ENCODE measurements around the gene BCAN.

The BCAN gene

DNA sequence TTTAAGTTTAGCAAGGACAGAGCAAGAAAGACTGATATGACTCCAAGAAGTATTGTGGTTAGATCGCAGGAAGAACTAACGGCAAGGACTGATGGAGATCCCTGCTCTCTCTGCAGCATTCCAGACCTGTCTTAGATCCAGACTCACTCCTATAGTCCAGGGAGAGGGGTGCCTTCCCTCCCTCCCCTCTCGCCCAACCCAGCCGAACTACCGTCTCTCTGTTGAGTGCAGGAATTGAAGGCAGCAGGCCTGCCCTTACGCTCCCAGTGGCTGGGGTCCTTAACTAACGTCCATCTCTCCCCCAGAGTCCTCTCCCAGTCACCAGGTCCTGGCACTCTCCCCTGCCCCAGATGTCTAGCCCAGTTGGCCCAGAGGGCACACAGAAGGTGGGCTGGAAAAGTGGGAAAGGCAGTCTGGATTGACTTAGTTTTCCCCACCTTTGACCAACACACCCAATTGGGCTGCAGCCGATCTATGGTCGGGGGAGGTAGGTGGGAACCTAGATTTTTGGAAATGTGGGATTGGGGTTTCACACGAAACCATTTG, 62.3 kb downstream of the BCAN start:
- Histone ChIP-seq H3K9me3 (ENCODE audit: control insufficient read depth, low read length) (no peaks in the 10 kb centered on the region), H3K9ac (ENCODE audit: low read length) (peak overlapping the region; percentile 89), H4K8ac (ENCODE audit: low read length) (no peak overlapping the region), H2BK15ac (ENCODE audit: low read depth, poor library complexity, severe bottlenecking) (no peak overlapping the region), H2AK5ac (ENCODE audit: low read length, severe bottlenecking) (peak overlapping the region; percentile 15), H3K36me3 (ENCODE audit: control insufficient read depth in 1 of 2, insufficient read depth in 2 of 2, low read depth in 1 of 2, low read length in 2 of 2) (peaks cover 14 to 27% of the 10 kb centered on the region in 2 experiments), H4K91ac (ENCODE audit: low read length) (no peak overlapping the region), H2BK5ac (ENCODE audit: low read depth, low read length, poor library complexity, severe bottlenecking) (no peak overlapping the region), H3K4me1 (ENCODE audit: control insufficient read depth, insufficient read depth, low read depth, low read length) (peaks cover 54% of the 10 kb centered on the region), H3K27me3 (ENCODE audit: control insufficient read depth in 1 of 2, insufficient read depth in 1 of 2, low read length in 2 of 2) (peaks cover 0 to 32% of the 10 kb centered on the region in 2 experiments), H3K79me1 (replicated peaks; ENCODE audit: low read length, poor library complexity, severe bottlenecking) (no peaks in the 10 kb centered on the region), H3K4me3 (ENCODE audit: insufficient read depth in 1 of 2, low read depth in 1 of 2, low read length in 2 of 2) (peak overlapping the region in 1 of 2 experiments; percentile 85), H3K4me2 (ENCODE audit: low read length, poor library complexity, severe bottlenecking) (peak overlapping the region; percentile 17), H3K14ac (ENCODE audit: low read length in 2 of 2) (peak overlapping the region in 1 of 2 experiments; percentile 57), H3K23ac (ENCODE audit: low read length in 2 of 2) (no peak overlapping the region), H2AFZ (ENCODE audit: low read depth, low read length) (no peak overlapping the region), H3K18ac (ENCODE audit: low read depth in 1 of 2, low read length in 2 of 2) (peak overlapping the region; percentile 37 to 88), H3K27ac (ENCODE audit: low read length, poor library complexity, severe bottlenecking) (no peak overlapping the region), H2BK120ac (ENCODE audit: low read depth, low read length) (no peak overlapping the region), H2BK12ac (ENCODE audit: low read length in 2 of 2) (peak overlapping the region in 1 of 2 experiments; percentile 87), H3K4ac (ENCODE audit: low read depth in 1 of 2, low read length in 2 of 2) (no peak overlapping the region)
- WGBS = 44% methylated on average over 9 of the region's 10 CpGs
- DNase-seq = no peak

DNA sequence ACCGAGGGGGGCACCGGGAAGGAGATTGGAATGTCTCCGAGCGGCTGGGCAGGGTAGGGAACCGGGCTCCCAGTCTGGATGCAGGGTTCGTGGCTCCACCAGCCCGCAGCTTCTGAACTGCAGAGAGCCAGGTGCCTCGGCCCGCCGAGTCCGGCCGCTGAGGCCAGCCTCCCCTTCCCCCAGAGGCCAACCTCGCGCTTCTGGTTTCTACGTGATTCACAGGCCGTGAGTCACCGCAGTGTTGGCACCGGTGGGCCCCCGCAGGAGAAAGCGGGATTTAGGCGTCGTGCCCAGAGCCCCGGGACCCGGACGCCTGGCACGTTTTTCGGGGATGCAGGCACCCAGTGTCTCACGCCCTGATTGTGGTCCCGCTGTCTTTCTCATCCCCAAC, 63.0 kb downstream of the BCAN start:
- Histone ChIP-seq H4K8ac (ENCODE audit: low read length) (peak overlapping the region; percentile 86), H3K9ac (ENCODE audit: low read length) (peak overlapping the region; percentile 89), H3K18ac (ENCODE audit: low read depth in 1 of 2, low read length in 2 of 2) (peak overlapping the region; percentile 44 to 88), H3K23ac (ENCODE audit: low read length in 2 of 2) (peak overlapping the region in 1 of 2 experiments; percentile 77), H2BK15ac (ENCODE audit: low read depth, poor library complexity, severe bottlenecking) (peak overlapping the region; percentile 40), H3K4me1 (ENCODE audit: control insufficient read depth, insufficient read depth, low read depth, low read length) (peaks cover 59% of the 10 kb centered on the region), H2BK120ac (ENCODE audit: low read depth, low read length) (peak overlapping the region; percentile 52), H3K4ac (ENCODE audit: low read depth in 1 of 2, low read length in 2 of 2) (peak overlapping the region; percentile 57 to 72), H2AK5ac (ENCODE audit: low read length, severe bottlenecking) (no peak overlapping the region), H2BK12ac (ENCODE audit: low read length in 2 of 2) (peak overlapping the region in 1 of 2 experiments; percentile 60), H3K4me3 (ENCODE audit: insufficient read depth in 1 of 2, low read depth in 1 of 2, low read length in 2 of 2) (peak overlapping the region; percentile 35 to 85), H3K79me1 (replicated peaks; ENCODE audit: low read length, poor library complexity, severe bottlenecking) (no peaks in the 10 kb centered on the region), H3K27ac (ENCODE audit: low read length, poor library complexity, severe bottlenecking) (no peak overlapping the region), H3K36me3 (ENCODE audit: control insufficient read depth in 1 of 2, insufficient read depth in 2 of 2, low read depth in 1 of 2, low read length in 2 of 2) (peaks cover 9 to 20% of the 10 kb centered on the region in 2 experiments), H4K91ac (ENCODE audit: low read length) (peak overlapping the region; percentile 71), H2BK5ac (ENCODE audit: low read depth, low read length, poor library complexity, severe bottlenecking) (no peak overlapping the region), H3K9me3 (ENCODE audit: control insufficient read depth, low read length) (no peaks in the 10 kb centered on the region), H3K27me3 (ENCODE audit: control insufficient read depth in 1 of 2, insufficient read depth in 1 of 2, low read length in 2 of 2) (peaks cover 0 to 31% of the 10 kb centered on the region in 2 experiments), H3K14ac (ENCODE audit: low read length in 2 of 2) (peak overlapping the region in 1 of 2 experiments; percentile 49), H2AFZ (ENCODE audit: low read depth, low read length) (no peak overlapping the region), H3K4me2 (ENCODE audit: low read length, poor library complexity, severe bottlenecking) (peak overlapping the region; percentile 87)
- under 1% methylated on average over 29 of the region's 29 CpGs for WGBS
- DNase-seq = peak; percentile 73

DNA sequence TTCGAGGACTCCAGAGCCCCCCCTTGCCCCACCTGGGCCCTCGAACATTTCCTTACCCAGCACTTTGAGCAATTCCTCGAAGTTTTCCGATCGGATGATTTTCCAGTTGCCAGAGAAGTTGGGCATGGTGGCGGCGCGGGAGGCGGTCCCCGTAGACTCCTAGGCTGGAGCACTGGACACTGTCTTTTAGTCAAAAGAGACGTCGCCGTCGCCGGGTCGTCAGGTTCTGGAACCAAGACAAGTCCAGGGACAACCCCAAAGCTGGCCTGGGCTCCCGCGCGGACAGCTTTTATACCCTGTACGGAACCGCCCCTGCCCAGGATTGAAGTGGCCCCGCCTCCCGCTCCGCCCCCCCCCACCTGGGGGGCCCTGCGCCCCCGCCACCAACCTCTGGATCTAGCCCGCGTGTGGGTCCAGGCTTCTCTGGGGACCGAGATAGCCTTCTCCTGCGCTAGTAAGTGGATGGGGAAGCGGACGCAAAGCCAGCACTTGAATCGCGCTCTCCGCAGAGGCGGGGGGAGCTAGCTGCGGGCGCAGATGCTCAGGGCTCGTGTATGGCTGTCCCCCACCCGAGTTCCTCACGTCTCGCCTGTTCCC, 63.5 kb downstream of the BCAN start, which contains the start of gene CRABP2:
CRABP2 (minus strand) TSS at position 263 of the 597 bp plus-strand sequence; CDS start at position 126, 137 bp downstream.
- H4K8ac ChIP-seq (ENCODE audit: low read length) = peak within 1 kb of the TSS; percentile 96
- H3K9me3 ChIP-seq (ENCODE audit: control insufficient read depth, low read length) = no peaks in the 10 kb centered on the region
- H3K27me3 ChIP-seq (ENCODE audit: control insufficient read depth in 1 of 2, insufficient read depth in 1 of 2, low read length in 2 of 2) = peaks cover 0 to 30% of the 10 kb centered on the region in 2 experiments
- 2% methylated on average over 36 of the region's 42 CpGs for WGBS
- H3K79me1 ChIP-seq (replicated peaks; ENCODE audit: low read length, poor library complexity, severe bottlenecking) = no peaks in the 10 kb centered on the region
- H2BK12ac ChIP-seq (ENCODE audit: low read length in 2 of 2) = peak within 1 kb of the TSS; percentile 91 to 94
- no peak within 1 kb of the TSS for H3K27ac ChIP-seq (ENCODE audit: low read length, poor library complexity, severe bottlenecking)
- H4K91ac ChIP-seq (ENCODE audit: low read length) = peak within 1 kb of the TSS; percentile 80
- H3K4ac ChIP-seq (ENCODE audit: low read depth in 1 of 2, low read length in 2 of 2) = peak within 1 kb of the TSS; percentile 73 to 88
- peak within 1 kb of the TSS; percentile 89 for H3K9ac ChIP-seq (ENCODE audit: low read length)
- peak within 1 kb of the TSS; percentile 82 for H2BK15ac ChIP-seq (ENCODE audit: low read depth, poor library complexity, severe bottlenecking)
- peak within 1 kb of the TSS; percentile 35 to 85 for H3K4me3 ChIP-seq (ENCODE audit: insufficient read depth in 1 of 2, low read depth in 1 of 2, low read length in 2 of 2)
- peak within 1 kb of the TSS; percentile 15 for H2AK5ac ChIP-seq (ENCODE audit: low read length, severe bottlenecking)
- no peak within 1 kb of the TSS for H2BK5ac ChIP-seq (ENCODE audit: low read depth, low read length, poor library complexity, severe bottlenecking)
- H3K4me1 ChIP-seq (ENCODE audit: control insufficient read depth, insufficient read depth, low read depth, low read length) = peaks cover 62% of the 10 kb centered on the region
- peak within 1 kb of the TSS in 1 of 2 experiments; percentile 64 for H3K14ac ChIP-seq (ENCODE audit: low read length in 2 of 2)
- H3K4me2 ChIP-seq (ENCODE audit: low read length, poor library complexity, severe bottlenecking) = peak within 1 kb of the TSS; percentile 87
- peak within 1 kb of the TSS; percentile 39 for H2AFZ ChIP-seq (ENCODE audit: low read depth, low read length)
- H3K18ac ChIP-seq (ENCODE audit: low read depth in 1 of 2, low read length in 2 of 2) = peak within 1 kb of the TSS; percentile 44 to 88
- peak within 1 kb of the TSS; percentile 86 for H2BK120ac ChIP-seq (ENCODE audit: low read depth, low read length)
- peaks cover 5 to 15% of the 10 kb centered on the region in 2 experiments for H3K36me3 ChIP-seq (ENCODE audit: control insufficient read depth in 1 of 2, insufficient read depth in 2 of 2, low read depth in 1 of 2, low read length in 2 of 2)
- H3K23ac ChIP-seq (ENCODE audit: low read length in 2 of 2) = peak within 1 kb of the TSS in 1 of 2 experiments; percentile 77
- DNase-seq = peak; percentile 52
